AG10803 (cell line): ENCODE measurements around the gene CDC25A.

Source experiments
- DNase-seq: peaks from one replicate; pipeline ENCODE4 v3.0.0; 2010; ENCODE audit warnings: low read depth
- H3K4me3 ChIP-seq: 2 replicates; pipeline ENCODE4 v1.5.1; 2011; ENCODE audit warnings: mild to moderate bottlenecking, low read length, control low read depth
- TF ChIP-seq, protein P1 (sequence below): conservative IDR thresholded peaks from 2 replicates; pipeline ENCODE4 v1.5.1; 2011; ENCODE audit warnings: mild to moderate bottlenecking, low read length, control low read depth, inconsistent platforms

The CDC25A gene

DNA sequence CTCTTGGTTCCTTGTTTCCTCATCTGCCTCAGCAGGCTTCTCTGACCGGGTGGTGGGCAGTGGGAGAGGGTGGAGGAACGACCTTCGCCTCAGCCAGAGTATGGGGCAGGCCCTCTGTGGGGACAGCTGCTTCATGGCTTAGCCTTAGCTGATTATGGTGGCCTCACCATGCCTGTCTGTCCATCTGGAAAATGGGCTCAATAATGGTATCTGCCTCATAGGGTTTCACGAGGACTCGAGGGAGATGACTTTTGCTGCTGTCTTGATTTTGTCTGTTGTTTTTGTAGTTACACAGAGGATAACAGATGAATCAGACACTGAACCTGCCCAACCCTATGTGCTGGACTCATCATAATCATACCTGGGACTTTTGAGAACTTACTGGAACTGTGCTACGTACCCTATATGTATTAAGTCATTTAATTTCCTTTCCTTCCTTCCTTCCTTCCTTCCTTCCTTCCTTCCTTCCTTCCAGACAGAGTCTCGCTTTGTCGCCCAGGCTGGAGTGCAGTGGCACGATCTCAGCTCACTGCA is 46.5 kb downstream of the CDC25A start:
- H3K4me3 ChIP-seq, result no peak overlapping the region
- no peak for DNase-seq
- TF ChIP-seq, protein P1, sequence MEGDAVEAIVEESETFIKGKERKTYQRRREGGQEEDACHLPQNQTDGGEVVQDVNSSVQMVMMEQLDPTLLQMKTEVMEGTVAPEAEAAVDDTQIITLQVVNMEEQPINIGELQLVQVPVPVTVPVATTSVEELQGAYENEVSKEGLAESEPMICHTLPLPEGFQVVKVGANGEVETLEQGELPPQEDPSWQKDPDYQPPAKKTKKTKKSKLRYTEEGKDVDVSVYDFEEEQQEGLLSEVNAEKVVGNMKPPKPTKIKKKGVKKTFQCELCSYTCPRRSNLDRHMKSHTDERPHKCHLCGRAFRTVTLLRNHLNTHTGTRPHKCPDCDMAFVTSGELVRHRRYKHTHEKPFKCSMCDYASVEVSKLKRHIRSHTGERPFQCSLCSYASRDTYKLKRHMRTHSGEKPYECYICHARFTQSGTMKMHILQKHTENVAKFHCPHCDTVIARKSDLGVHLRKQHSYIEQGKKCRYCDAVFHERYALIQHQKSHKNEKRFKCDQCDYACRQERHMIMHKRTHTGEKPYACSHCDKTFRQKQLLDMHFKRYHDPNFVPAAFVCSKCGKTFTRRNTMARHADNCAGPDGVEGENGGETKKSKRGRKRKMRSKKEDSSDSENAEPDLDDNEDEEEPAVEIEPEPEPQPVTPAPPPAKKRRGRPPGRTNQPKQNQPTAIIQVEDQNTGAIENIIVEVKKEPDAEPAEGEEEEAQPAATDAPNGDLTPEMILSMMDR, result no peak

DNA sequence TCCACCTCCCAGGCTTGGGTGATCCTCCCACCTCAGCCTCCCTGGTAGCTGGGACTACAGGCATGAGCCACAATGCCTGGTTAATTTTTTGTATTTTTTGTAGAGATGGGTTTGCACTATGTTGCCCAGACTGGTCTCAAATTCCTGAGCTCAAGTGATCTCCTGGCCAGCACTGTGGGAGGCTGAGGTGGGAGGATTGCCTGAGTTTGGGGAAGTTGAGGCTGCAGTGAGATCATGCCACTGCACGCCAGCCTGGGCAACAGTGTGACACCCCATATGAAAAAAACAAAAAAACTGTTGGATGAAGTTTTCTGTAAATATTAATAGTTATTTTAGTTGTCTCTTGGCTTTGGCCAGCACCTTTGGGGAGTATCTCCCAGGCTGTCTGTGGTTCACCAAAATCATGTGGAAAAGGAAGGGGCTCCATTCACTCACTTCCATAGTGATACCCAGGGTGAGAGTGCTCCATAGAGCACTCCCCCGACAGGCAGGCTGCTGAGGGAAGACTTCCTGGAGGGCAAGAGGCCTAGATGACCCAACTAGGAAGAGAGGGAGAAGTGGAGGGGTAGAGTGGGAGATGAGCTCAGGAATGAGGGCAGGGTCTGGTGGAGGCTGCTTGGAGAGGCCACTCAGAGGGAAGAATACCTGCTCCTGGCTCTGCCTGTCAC is 47.1 kb downstream of the CDC25A start:
- H3K4me3 ChIP-seq, result no peak overlapping the region
- TF ChIP-seq, protein P1, result no peak
- no peak for DNase-seq

DNA sequence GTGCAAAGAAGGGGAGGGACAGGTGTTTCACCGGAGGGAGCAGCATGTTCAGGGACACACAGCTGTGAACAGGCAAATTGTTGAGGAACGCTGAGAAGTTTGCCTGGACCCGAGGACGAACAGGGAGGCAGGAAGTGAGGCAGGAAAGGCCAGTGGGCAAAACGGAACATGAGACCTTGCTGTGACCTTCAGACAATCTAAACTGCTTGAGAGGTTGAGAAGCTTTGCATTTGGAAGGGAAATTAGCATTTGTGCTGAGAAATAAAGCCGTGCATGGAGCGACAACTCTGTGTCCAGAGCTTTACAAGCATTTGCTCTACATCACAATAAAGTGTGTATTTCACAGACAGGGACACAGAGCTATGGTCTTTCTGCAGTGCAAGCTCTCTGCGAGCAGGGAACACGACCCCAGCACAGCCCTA is 47.9 kb downstream of the CDC25A start:
- TF ChIP-seq, protein P1, result no peak
- H3K4me3 ChIP-seq, result no peak overlapping the region
- no peak for DNase-seq

DNA sequence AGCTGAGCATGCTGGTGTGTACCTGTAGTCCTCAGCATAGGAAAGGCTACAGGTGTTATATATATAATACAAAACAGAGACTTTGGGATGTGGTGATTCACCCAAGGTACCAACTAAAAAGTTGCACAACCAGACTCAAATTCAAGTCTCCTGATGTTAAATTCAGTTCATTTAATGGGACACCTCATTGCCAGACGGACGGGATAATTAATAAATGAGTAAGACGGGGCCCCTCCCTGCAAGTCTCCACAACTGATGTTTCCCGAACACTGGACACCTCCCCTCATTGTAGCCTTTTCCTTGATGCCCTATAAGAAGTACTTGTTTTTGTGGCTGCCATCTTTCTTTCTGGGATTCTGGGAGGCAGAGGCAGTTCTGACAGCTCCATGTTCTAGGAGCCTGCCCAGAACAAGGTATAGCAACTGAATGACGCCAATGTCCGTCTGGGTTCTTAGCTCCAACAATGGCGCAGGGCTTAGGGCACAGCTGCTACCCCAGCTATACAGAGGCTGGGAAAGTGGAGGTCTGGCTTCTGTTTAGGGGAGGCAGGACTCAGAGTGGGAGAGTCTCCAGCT is 50.7 kb downstream of the CDC25A start:
- no peak for DNase-seq
- H3K4me3 ChIP-seq, result no peak overlapping the region
- TF ChIP-seq, protein P1, result no peak

DNA sequence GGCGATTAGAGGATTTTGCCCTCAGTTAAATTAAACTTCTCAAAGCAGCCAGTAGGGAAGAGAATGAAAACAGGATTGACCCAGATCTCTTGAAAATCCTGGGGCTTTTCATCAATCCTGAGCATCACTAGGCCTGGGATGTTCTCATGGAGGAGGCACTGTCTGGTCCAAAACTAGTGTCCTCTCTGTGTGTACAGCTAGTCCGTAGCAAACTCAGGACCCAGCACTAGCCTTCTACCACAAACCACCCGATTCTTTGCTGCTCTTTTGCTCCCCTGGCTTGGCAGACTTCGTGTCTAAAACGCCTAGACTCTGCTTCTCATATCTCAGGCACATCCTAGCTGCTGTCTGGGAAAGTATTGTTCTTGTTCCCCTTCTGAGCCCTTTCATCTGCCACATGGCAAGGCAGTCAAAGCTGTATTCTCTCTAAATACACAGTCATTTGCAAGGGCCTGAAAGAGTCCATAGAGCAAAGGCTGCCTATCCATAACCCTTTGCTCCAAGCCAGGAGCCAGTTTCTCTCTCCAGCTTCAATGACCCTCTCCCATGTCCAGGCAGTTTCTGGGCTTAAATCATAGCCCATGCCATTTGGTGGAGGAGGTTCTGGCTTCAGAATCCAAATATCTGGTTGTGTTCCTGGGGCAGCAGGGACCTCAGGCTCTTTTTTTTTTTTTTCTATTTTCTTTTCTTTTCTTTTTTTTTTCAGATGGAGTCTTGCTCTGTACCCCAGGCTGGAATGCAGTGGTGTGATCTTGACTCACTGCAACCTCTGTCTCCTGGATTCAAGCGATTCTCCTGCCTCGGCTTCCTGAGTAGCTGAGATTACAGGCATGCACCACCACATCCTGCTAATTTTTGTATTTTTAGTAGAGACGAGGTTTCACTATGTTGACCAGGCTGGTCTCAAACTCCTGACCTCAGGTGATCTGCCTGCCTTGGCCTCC is 52.4 kb downstream of the CDC25A start:
- peak; percentile 16 for DNase-seq
- H3K4me3 ChIP-seq, result no peak overlapping the region
- TF ChIP-seq, protein P1, result no peak

DNA sequence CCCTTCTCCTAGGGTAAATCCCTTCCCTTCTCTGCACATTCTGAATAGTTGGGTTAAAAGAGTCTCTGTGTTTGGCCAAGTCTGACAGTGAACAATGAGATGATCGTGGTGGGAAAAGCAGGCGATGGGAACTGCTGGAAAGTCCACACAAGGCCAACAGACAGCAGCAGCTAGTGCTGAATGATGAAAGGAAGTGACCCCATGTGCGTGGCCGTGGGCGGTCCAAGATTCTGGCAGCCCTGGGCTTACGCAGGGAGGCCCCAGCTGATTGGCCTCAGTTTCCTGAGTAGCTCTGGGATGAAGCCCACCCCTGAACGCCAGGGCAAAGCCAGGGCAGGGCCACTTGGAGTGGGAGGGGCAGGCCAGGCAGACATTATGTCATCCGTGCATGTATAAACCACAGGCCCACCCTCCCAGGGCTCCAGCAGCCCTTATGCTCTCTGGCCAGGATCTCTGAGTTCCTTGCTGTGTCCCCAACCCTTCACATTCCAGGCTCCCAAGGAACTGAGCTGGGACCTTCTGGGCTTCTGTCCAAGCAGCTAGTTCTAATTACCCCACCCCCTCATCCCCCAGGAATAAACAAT is 57.8 kb downstream of the CDC25A start:
- no peak overlapping the region for H3K4me3 ChIP-seq
- peak; percentile 79 for DNase-seq
- TF ChIP-seq, protein P1, result 0 out of 2 replicates have a peak, but pooled peaks have one; percentile 6
